Osteocyte (in vitro differentiated cells): Measurements from ENCODE around the gene TAMALIN. TPM values are rescaled to one million over a fixed set of nuclear protein-coding genes. Genes with fewer than 3 reads are reported as not detected.

Experiments
- DNase-seq: peaks from one replicate; pipeline ENCODE4 v3.0.0; 2021; ENCODE audit warnings: mixed read lengths; ENCODE audit not compliant: unreplicated experiment; ENCODE audit errors: extremely low spot score
- H3K27ac Mint-ChIP-seq: one replicate; pipeline ENCODE4 v1.8.0; 2021; ENCODE audit warnings: mild to moderate bottlenecking, mixed read lengths; ENCODE audit not compliant: unreplicated experiment
- H3K27me3 Mint-ChIP-seq: one replicate; pipeline ENCODE4 v1.8.0; 2021; ENCODE audit warnings: mixed read lengths; ENCODE audit not compliant: unreplicated experiment
- H3K36me3 Mint-ChIP-seq: one replicate; pipeline ENCODE4 v1.8.0; 2021; ENCODE audit warnings: mixed read lengths; ENCODE audit not compliant: unreplicated experiment
- H3K4me1 Mint-ChIP-seq: one replicate; pipeline ENCODE4 v1.8.0; 2021; ENCODE audit warnings: mixed read lengths; ENCODE audit not compliant: unreplicated experiment
- H3K4me3 Mint-ChIP-seq: one replicate; pipeline ENCODE4 v1.8.0; 2021; ENCODE audit warnings: mild to moderate bottlenecking, moderate library complexity, mixed read lengths; ENCODE audit not compliant: unreplicated experiment
- H3K9me3 Mint-ChIP-seq: one replicate; pipeline ENCODE4 v1.8.0; 2021; ENCODE audit warnings: mixed read lengths; ENCODE audit not compliant: unreplicated experiment
- CTCF ChIP-seq: fragments of 200-600 bp; sonication (generic); IDR thresholded peaks from 2 replicates; pipeline ENCODE4 v1.5.0; 2021; ENCODE audit warnings: antibody characterized with exemption, mild to moderate bottlenecking, moderate library complexity
- total RNA-seq: library from RNA; stranded (reverse); gene quantifications from 2 replicates; pipeline ENCODE4 v1.2.1, GENCODE V29; 2021

Gene TAMALIN
- total RNA-seq, 1 donor from 2014 or later, result 25.5 TPM

- H3K4me1 Mint-ChIP-seq, result peaks cover 18% of the 10 kb centered on the region
- H3K9me3 Mint-ChIP-seq, result no peaks in the 10 kb centered on the region
- H3K36me3 Mint-ChIP-seq, result no peaks in the 10 kb centered on the region
- H3K4me3 Mint-ChIP-seq, result no peak overlapping the region
- TF ChIP-seq CTCF, result no peak
- DNase-seq, result no peak
- no peak overlapping the region for H3K27ac Mint-ChIP-seq
- no peaks in the 10 kb centered on the region for H3K27me3 Mint-ChIP-seq
Observed at GRCh38 chr12:52044292-52044983, 37.7 kb downstream of the TAMALIN start.

GRCh38 chr12:52045794-52046199, 39.1 kb downstream of the TAMALIN start:
- Mint-ChIP-seq H3K9me3 (no peaks in the 10 kb centered on the region), H3K4me1 (peaks cover 32% of the 10 kb centered on the region), H3K36me3 (no peaks in the 10 kb centered on the region), H3K27ac (peak overlapping the region; percentile 47), H3K4me3 (no peak overlapping the region), H3K27me3 (no peaks in the 10 kb centered on the region)
- no peak for DNase-seq
- TF ChIP-seq CTCF, result no peak

- no peaks in the 10 kb centered on the region for H3K36me3 Mint-ChIP-seq
- no peak overlapping the region for H3K27ac Mint-ChIP-seq
- no peak for TF ChIP-seq CTCF
- peaks cover 39% of the 10 kb centered on the region for H3K4me1 Mint-ChIP-seq
- H3K4me3 Mint-ChIP-seq, result no peak overlapping the region
- H3K27me3 Mint-ChIP-seq, result no peaks in the 10 kb centered on the region
- DNase-seq, result no peak
- no peaks in the 10 kb centered on the region for H3K9me3 Mint-ChIP-seq
Observed at GRCh38 chr12:52046859-52047258, 40.1 kb downstream of the TAMALIN start.

- no peak for TF ChIP-seq CTCF
- Mint-ChIP-seq H3K9me3 (no peaks in the 10 kb centered on the region), H3K27me3 (no peaks in the 10 kb centered on the region), H3K4me3 (peak overlapping the region; percentile 80), H3K27ac (peak overlapping the region; percentile 74), H3K36me3 (no peaks in the 10 kb centered on the region), H3K4me1 (peaks cover 41% of the 10 kb centered on the region)
- no peak for DNase-seq
Observed at GRCh38 chr12:52049286-52049685, 42.5 kb downstream of the TAMALIN start.

GRCh38 chr12:52049688-52050087, 42.9 kb downstream of the TAMALIN start:
- no peaks in the 10 kb centered on the region for H3K36me3 Mint-ChIP-seq
- DNase-seq, result no peak
- H3K4me1 Mint-ChIP-seq, result peaks cover 40% of the 10 kb centered on the region
- peak overlapping the region; percentile 74 for H3K27ac Mint-ChIP-seq
- peak overlapping the region; percentile 80 for H3K4me3 Mint-ChIP-seq
- TF ChIP-seq CTCF, result no peak
- H3K9me3 Mint-ChIP-seq, result no peaks in the 10 kb centered on the region
- H3K27me3 Mint-ChIP-seq, result no peaks in the 10 kb centered on the region
